ENCODE measurements around the gene NODAL.

NODAL gene

GRCh38 chr10:70404036-70404786 lies 37.3 kb downstream of the NODAL start, which contains the start of gene EIF4EBP2 (continued):
- TF ChIP-seq ZNF639 (tag by site-specific recombination; IDR thresholded peaks at IDR 0.05) (no peak), KLF10 (tag by site-specific recombination; IDR thresholded peaks at IDR 0.05) (no peak), ZNF837 (tag by site-specific recombination; IDR thresholded peaks at IDR 0.05) (no peak), ZSCAN30 (tag by site-specific recombination; IDR thresholded peaks at IDR 0.05) (peak; percentile 94), SP7 (tag by site-specific recombination; IDR thresholded peaks at IDR 0.05) (peak; percentile 69), PATZ1 (tag by site-specific recombination; IDR thresholded peaks at IDR 0.05) (no peak; the same call in 1 of the 2 replicates), ZBTB20 (tag by site-specific recombination; IDR thresholded peaks at IDR 0.05) (no peak), HOXD13 (CRISPR knock-in tag; IDR thresholded peaks at IDR 0.05; ENCODE audit: borderline replicate concordance) (no peak), ZNF692 (tag by site-specific recombination; IDR thresholded peaks at IDR 0.05) (peak; percentile 68; the same call in 1 of the 2 replicates), ZNF391 (tag by site-specific recombination; IDR thresholded peaks at IDR 0.05; ENCODE audit: borderline replicate concordance, low read depth) (no peak), SALL2 (tag by site-specific recombination; IDR thresholded peaks at IDR 0.05; ENCODE audit: borderline replicate concordance) (no peak), OVOL3 (tag by site-specific recombination; IDR thresholded peaks at IDR 0.05) (no peak), ZNF121 (tag by site-specific recombination; IDR thresholded peaks at IDR 0.05) (no peak), ZNF776 (tag by site-specific recombination; IDR thresholded peaks at IDR 0.05; ENCODE audit: borderline replicate concordance) (no peak), ZNF302 (tag by site-specific recombination; IDR thresholded peaks at IDR 0.05; ENCODE audit: low read depth) (no peak), ZNF10 (tag by site-specific recombination; IDR thresholded peaks at IDR 0.05) (no peak), PRDM1 (tag by site-specific recombination; IDR thresholded peaks at IDR 0.05) (no peak), ZNF660 (tag by site-specific recombination; IDR thresholded peaks at IDR 0.05) (peak; percentile 29; the same call in 1 of the 2 replicates), ZNF48 (tag by site-specific recombination; IDR thresholded peaks at IDR 0.05) (no peak), PRDM10 (tag by site-specific recombination; IDR thresholded peaks at IDR 0.05) (no peak), ZNF169 (tag by site-specific recombination; IDR thresholded peaks at IDR 0.05) (no peak), PRDM6 (tag by site-specific recombination; IDR thresholded peaks at IDR 0.05) (no peak), OSR2 (tag by site-specific recombination; IDR thresholded peaks at IDR 0.05) (peak; percentile 84), ZNF585B (tag by site-specific recombination; IDR thresholded peaks at IDR 0.05) (no peak), ZNF138 (tag by site-specific recombination; IDR thresholded peaks at IDR 0.05; ENCODE audit: borderline replicate concordance) (no peak), REST (tag by site-specific recombination; IDR thresholded peaks at IDR 0.05) (no peak)

All from HEK293 (cell line).